ENCODE data around the gene GAS6. TPM values are rescaled to one million over a fixed set of nuclear protein-coding genes. Genes with fewer than 3 reads are reported as not detected.

The GAS6 gene
- total RNA-seq, 4 donors from 2014 or later, result 317 to 697 (median 547) TPM

DNA sequence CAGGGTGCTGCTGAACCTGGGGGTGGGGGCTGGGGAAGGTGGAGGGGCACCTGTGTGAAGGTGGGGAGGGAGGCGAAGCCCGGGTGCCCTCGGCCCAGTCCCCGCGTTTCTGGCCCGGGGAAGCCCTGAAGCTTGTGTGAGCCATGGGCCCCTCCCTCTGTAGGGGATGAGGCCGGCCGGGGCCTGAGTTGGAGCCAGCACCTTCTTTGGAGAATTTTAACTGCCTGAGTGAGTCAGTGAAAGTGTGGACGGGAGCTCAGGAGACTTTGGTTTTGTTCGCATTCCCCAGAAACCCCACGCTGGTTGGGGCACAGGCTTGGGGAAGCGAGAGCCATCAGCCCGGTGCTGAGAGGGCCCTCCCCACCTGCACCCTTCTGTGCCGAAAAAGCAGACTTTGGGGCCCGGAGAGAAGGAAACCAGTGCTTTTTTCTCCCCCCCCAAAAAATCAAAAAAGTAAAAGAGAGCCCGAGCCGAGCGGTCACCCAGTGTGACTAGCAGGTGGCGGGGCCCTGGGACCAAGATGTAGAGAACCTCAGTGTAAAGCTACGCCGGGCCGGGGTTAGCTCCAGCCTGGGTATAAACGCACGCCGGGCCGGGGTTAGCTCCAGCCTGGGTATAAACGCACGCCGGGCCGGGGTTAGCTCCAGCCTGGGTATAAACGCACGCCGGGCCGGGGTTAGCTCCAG lies 59.7 kb downstream of the GAS6 start:
- H3K9me3 ChIP-seq, result peaks cover 0 to 15% (median 0%) of the 10 kb centered on the region in 4 donors
- no peak for DNase-seq (ENCODE audit: low spot score in 2 of 2)
- H3K4me3 ChIP-seq, result no peak overlapping the region
- peaks cover 0 to 6% (median 0%) of the 10 kb centered on the region in 3 donors for H3K36me3 ChIP-seq
- TF ChIP-seq POLR2A (IDR thresholded peaks at IDR 0.05) (no peak), EP300 (IDR thresholded peaks at IDR 0.05) (no peak)
- TF ChIP-seq, protein P1, sequence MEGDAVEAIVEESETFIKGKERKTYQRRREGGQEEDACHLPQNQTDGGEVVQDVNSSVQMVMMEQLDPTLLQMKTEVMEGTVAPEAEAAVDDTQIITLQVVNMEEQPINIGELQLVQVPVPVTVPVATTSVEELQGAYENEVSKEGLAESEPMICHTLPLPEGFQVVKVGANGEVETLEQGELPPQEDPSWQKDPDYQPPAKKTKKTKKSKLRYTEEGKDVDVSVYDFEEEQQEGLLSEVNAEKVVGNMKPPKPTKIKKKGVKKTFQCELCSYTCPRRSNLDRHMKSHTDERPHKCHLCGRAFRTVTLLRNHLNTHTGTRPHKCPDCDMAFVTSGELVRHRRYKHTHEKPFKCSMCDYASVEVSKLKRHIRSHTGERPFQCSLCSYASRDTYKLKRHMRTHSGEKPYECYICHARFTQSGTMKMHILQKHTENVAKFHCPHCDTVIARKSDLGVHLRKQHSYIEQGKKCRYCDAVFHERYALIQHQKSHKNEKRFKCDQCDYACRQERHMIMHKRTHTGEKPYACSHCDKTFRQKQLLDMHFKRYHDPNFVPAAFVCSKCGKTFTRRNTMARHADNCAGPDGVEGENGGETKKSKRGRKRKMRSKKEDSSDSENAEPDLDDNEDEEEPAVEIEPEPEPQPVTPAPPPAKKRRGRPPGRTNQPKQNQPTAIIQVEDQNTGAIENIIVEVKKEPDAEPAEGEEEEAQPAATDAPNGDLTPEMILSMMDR (IDR thresholded peaks at IDR 0.05), result no peak
- 87 to 89% methylated on average over 26 to 31 of the region's 34 CpGs for WGBS, 2 donors
- H3K27me3 ChIP-seq, result no peaks in the 10 kb centered on the region
- peaks cover 0 to 16% (median 0%) of the 10 kb centered on the region in 4 donors for H3K4me1 ChIP-seq
- no peak overlapping the region for H3K27ac ChIP-seq

DNA sequence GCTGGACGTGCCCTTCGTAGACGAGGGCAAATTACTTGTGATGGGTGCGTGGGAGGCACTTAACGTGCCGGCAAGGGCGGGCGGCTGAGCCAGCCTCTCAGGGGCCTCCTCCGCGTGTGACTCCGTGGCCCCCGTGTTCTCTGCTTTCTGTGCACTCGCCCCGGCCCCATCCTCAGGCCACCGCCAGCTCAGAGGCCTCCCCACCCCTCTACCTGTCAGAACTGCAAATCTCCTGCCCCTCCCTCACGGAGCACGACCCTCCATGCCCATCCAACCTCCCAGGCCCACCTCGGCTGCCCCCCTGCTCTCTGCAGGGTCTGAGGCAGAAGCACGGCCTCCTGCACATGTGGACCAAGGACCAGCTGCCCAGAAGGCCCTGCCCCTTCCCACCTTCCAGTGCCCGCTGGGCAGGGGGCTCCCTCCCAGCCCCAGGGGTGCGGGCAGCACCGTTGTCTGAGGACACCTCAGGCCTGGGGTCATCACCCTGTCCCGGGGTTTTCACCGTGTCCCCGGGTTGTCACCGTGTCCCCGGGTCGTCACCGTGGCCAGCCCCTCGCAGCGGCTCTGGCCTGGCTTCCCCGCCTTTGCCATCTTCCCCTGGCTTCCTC lies 60.4 kb downstream of the GAS6 start:
- peaks cover 0 to 10% (median 0%) of the 10 kb centered on the region in 4 donors for H3K9me3 ChIP-seq
- 64 to 68% methylated on average over 30 to 32 of the region's 32 CpGs for WGBS, 2 donors
- peaks cover 0 to 7% (median 0%) of the 10 kb centered on the region in 3 donors for H3K36me3 ChIP-seq
- no peak overlapping the region for H3K4me3 ChIP-seq
- DNase-seq (ENCODE audit: low spot score in 2 of 2), result no peak
- no peaks in the 10 kb centered on the region for H3K27me3 ChIP-seq
- H3K4me1 ChIP-seq, result peaks cover 0 to 16% (median 0%) of the 10 kb centered on the region in 4 donors
- no peak overlapping the region for H3K27ac ChIP-seq
- TF ChIP-seq POLR2A (IDR thresholded peaks at IDR 0.05) (no peak), EP300 (IDR thresholded peaks at IDR 0.05) (no peak)
- TF ChIP-seq, protein P1 (IDR thresholded peaks at IDR 0.05), result no peak

DNA sequence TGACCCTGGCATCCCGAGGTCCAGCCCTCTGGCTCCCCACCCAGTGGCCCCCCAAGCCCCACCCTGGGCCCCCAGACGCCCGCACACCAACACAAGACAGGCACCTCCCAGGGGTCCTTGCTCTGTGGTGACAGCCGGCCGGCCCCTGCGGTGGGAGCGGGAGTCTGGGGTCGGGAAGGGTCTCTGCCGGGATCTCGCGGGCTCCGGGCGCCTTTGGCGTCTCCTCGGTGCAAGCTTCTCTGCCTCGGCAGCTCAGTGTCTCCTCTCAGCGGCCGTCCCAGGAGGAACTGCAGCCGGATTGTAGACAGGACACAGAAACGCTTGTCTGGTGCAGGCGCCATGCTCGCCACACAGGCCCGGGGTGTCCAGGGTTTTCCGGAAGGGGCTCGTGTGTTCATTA lies 61.1 kb downstream of the GAS6 start:
- TF ChIP-seq, protein P1 (IDR thresholded peaks at IDR 0.05), result no peak
- TF ChIP-seq POLR2A (IDR thresholded peaks at IDR 0.05) (no peak), EP300 (IDR thresholded peaks at IDR 0.05) (no peak)
- H3K27ac ChIP-seq, result no peak overlapping the region
- peaks cover 0 to 2% (median 0%) of the 10 kb centered on the region in 4 donors for H3K9me3 ChIP-seq
- H3K27me3 ChIP-seq, result no peaks in the 10 kb centered on the region
- WGBS, 2 donors, result 55 to 72% methylated on average over 15 to 24 of the region's 25 CpGs
- no peak overlapping the region for H3K4me3 ChIP-seq
- H3K36me3 ChIP-seq, result peaks cover 0 to 7% (median 0%) of the 10 kb centered on the region in 3 donors
- DNase-seq (ENCODE audit: low spot score in 2 of 2), result no peak
- H3K4me1 ChIP-seq, result peaks cover 0 to 16% (median 0%) of the 10 kb centered on the region in 4 donors

DNA sequence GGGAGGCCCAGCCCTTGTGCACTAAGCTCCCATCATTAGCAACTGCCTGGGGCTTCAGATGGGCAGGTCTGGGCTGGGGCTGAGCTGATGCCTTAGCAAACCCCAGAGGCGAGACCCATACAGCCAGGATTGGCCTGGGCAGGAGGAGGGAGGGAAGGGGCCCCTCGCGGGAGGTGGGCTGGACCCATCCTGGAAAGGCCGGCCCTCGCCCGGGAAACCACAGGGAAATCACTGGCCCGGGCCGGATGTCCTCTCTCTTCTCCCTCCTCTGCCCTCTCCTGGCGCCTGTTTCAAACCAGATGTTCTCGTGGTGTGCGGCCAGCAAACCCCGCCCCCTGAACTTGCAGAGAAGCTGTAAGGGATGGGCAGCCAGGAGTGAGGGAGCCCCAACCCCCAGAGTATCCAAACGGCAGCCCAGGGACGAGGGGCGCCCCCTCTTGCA lies 61.8 kb downstream of the GAS6 start:
- TF ChIP-seq EP300 (IDR thresholded peaks at IDR 0.05) (no peak), POLR2A (IDR thresholded peaks at IDR 0.05) (no peak)
- TF ChIP-seq, protein P1 (IDR thresholded peaks at IDR 0.05), result no peak
- peak in 1 of 2 donors; percentile 68 for DNase-seq (ENCODE audit: low spot score in 2 of 2)
- WGBS, 2 donors, result 9 to 12% methylated on average over 4 to 15 of the region's 15 CpGs
- H3K36me3 ChIP-seq, result peaks cover 0 to 11% (median 0%) of the 10 kb centered on the region in 3 donors
- H3K27me3 ChIP-seq, result no peaks in the 10 kb centered on the region
- no peaks in the 10 kb centered on the region for H3K9me3 ChIP-seq
- peaks cover 0 to 16% (median 0%) of the 10 kb centered on the region in 4 donors for H3K4me1 ChIP-seq
- H3K27ac ChIP-seq, result no peak overlapping the region
- no peak overlapping the region for H3K4me3 ChIP-seq
